Panc1 (cell line): ENCODE measurements around the gene TMPRSS13. TPM values are rescaled to one million over a fixed set of nuclear protein-coding genes. Genes with fewer than 3 reads are reported as not detected.

Source experiments
- ATAC-seq: fragments of 200-7000 bp; cut with Tn5 transposase; 2 replicates; pipeline ENCODE4 v1.9.1; 2020; ENCODE audit warnings: mild to moderate bottlenecking, moderate library complexity
- BruUV-seq: library from RNA; stranded (reverse); fragments of 400-500 nt; replicated peaks from 2 replicates; lab custom pipeline; 2021; lab: Mats Ljungman, UMichigan
- CTCF ChIA-PET: fragments of 300-600 bp; sonication (Branson Sonifier 250); formaldehyde crosslinking; loops from one replicate; lab custom pipeline; 2022; ENCODE audit warnings: antibody characterized with exemption; lab: Charles Lee
- POLR2A ChIA-PET: fragments of 300-600 bp; sonication (Branson Sonifier 250); formaldehyde crosslinking; loops from one replicate; lab custom pipeline; 2022; ENCODE audit warnings: antibody characterized with exemption; lab: Charles Lee
- DNase-seq: peaks from one replicate; pipeline ENCODE4 v3.0.0-alpha.2; 2010; ENCODE audit warnings: low read depth, low spot score
- H3K27ac ChIP-seq: 2 replicates; pipeline ENCODE4 v1.5.1; 2011; ENCODE audit warnings: mild to moderate bottlenecking, low read length, inconsistent platforms
- H3K27me3 ChIP-seq: fragments of 200-500 bp; sonication (Bioruptor generic); 2 replicates; pipeline ENCODE4 v1.6.0; 2014; ENCODE audit warnings: low read length, inconsistent platforms; ENCODE audit not compliant: control insufficient read depth, insufficient read depth
- H3K36me3 ChIP-seq: fragments of 200-500 bp; sonication (Bioruptor generic); 2 replicates; pipeline ENCODE4 v1.5.1; 2014; ENCODE audit warnings: inconsistent platforms, mild to moderate bottlenecking, low read length, moderate library complexity; ENCODE audit not compliant: control insufficient read depth, insufficient read depth
- H3K4me1 ChIP-seq: 2 replicates; pipeline ENCODE4 v1.5.1; 2011; ENCODE audit warnings: inconsistent platforms, mild to moderate bottlenecking, low read length, moderate library complexity; ENCODE audit not compliant: control insufficient read depth, insufficient read depth
- H3K4me3 ChIP-seq, 2 experiments: 2 replicates each; pipeline ENCODE4 v1.5.1; 2011 to 2012; ENCODE audit warnings: low read depth in 2 of 2, low read length in 2 of 2, mild to moderate bottlenecking in 2 of 2, inconsistent platforms in 1 of 2, moderate library complexity in 1 of 2
- H3K9me3 ChIP-seq: fragments of 200-500 bp; sonication (Bioruptor generic); 2 replicates; pipeline ENCODE4 v1.5.1; 2014; ENCODE audit warnings: low read depth, mild to moderate bottlenecking, inconsistent platforms, low read length, moderate library complexity; ENCODE audit not compliant: control insufficient read depth, insufficient read depth
- CTCF ChIP-seq: fragments of 450-650 bp; IDR thresholded peaks from 2 replicates; pipeline ENCODE4 v1.5.1; 2017; ENCODE audit warnings: mild to moderate bottlenecking
- POLR2AphosphoS5 ChIP-seq: IDR thresholded peaks from 2 replicates; pipeline ENCODE4 v1.6.1; 2012; ENCODE audit warnings: mild to moderate bottlenecking, low read depth, low read length, moderate library complexity
- REST ChIP-seq, 2 experiments: IDR thresholded peaks; 2 replicates each; pipeline ENCODE4 v1.6.1; 2011 to 2012; ENCODE audit warnings: low read depth in 2 of 2, control low read depth in 1 of 2, low read length in 1 of 2, mild to moderate bottlenecking in 1 of 2, moderate library complexity in 1 of 2; ENCODE audit not compliant: insufficient read depth in 1 of 2
- SIN3A ChIP-seq: IDR thresholded peaks from 2 replicates; pipeline ENCODE4 v1.6.1; 2012; ENCODE audit warnings: low read depth, mild to moderate bottlenecking, low read length, moderate library complexity, borderline replicate concordance; ENCODE audit not compliant: insufficient read depth
- TCF7L2 ChIP-seq: IDR thresholded peaks from 2 replicates; pipeline ENCODE4 v1.6.1; 2011; ENCODE audit warnings: mild to moderate bottlenecking, low read depth, low read length, inconsistent platforms
- in situ Hi-C: cut with HindIII; loops from 2 replicates; pipeline ENCODE4 v1.10.0; 2016; ENCODE audit warnings: low sequenced_read_pairs, low pct_unique_long_range_greater_than_20kb
- intact Hi-C: fragments of 100-400 bp; cut with micrococcal nuclease; formaldehyde crosslinking; loops from one replicate; pipeline ENCODE4 v1.10.0; 2022; ENCODE audit not compliant: unreplicated experiment
- total RNA-seq: library from RNA; stranded (reverse); gene quantifications from one replicate; pipeline ENCODE4 v1.2.1, GENCODE V29; 2021; ENCODE audit not compliant: unreplicated experiment

The TMPRSS13 gene
- total RNA-seq, 1 experiment from 2014 or later, result not detected

- Histone ChIP-seq H3K27ac (no peak overlapping the region), H3K27me3 (peaks cover 20% of the 10 kb centered on the region), H3K36me3 (no peaks in the 10 kb centered on the region), H3K4me3 (no peak overlapping the region), H3K4me1 (no peaks in the 10 kb centered on the region), H3K9me3 (no peaks in the 10 kb centered on the region)
- ATAC-seq (no peak), DNase-seq (no peak)
- no peak for TF ChIP-seq REST (IDR thresholded peaks at IDR 0.05; ENCODE audit: insufficient read depth in 1 of 2, low read depth in 2 of 2, low read length in 1 of 2)
- TF ChIP-seq CTCF, result no peak
- TF ChIP-seq SIN3A, result no peak
- no peak for TF ChIP-seq POLR2AphosphoS5
- no peak for TF ChIP-seq TCF7L2
- in situ Hi-C loops, result no loop called here
- ChIA-PET CTCF (no interaction called here), POLR2A (no interaction called here)
- intact Hi-C loops, result no loop called here
- BruUV-seq, result no TSS peak
These were observed 3.2 kb upstream of the TMPRSS13 start for GRCh38 chr11:117932426-117932825.

DNA sequence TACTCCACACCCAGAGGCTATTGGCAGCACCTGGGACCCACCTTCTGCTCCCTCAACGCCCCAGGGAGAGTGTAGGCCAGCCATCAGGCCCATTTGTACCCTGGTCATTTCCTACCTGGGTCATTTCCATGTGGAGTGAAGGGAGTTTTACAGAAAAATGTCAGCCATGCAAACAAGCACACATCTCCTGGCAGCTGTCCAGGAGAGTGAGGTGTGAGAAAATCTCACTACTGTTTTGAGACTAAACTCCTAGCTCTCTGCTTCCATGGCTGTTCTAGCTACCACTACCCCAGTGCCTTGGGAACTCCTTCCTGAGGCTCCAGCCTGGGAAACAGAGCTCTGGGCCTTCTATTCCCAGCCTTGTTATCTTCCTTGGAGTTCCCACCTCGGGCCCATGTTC lies 2.8 kb upstream of the TMPRSS13 start:
- ChIA-PET CTCF (no interaction called here), POLR2A (interaction anchor here (0.6 kb wide), 1 partner anchor 103 kb away, joined by 3 read pairs; no protein-coding TSS in a partner anchor)
- no TSS peak for BruUV-seq
- H3K4me3 ChIP-seq, result no peak overlapping the region
- H3K9me3 ChIP-seq, result no peaks in the 10 kb centered on the region
- no peaks in the 10 kb centered on the region for H3K36me3 ChIP-seq
- H3K27ac ChIP-seq, result no peak overlapping the region
- H3K27me3 ChIP-seq, result peaks cover 20% of the 10 kb centered on the region
- TF ChIP-seq SIN3A (no peak), REST (IDR thresholded peaks at IDR 0.05; ENCODE audit: insufficient read depth in 1 of 2, low read depth in 2 of 2, low read length in 1 of 2) (no peak), POLR2AphosphoS5 (no peak), CTCF (no peak), TCF7L2 (no peak)
- ATAC-seq (no peak), DNase-seq (no peak)
- H3K4me1 ChIP-seq, result no peaks in the 10 kb centered on the region
- intact Hi-C loops, result no loop called here
- in situ Hi-C loops, result no loop called here
